ENCODE data around the gene AWAT2.

The AWAT2 gene, protein sequence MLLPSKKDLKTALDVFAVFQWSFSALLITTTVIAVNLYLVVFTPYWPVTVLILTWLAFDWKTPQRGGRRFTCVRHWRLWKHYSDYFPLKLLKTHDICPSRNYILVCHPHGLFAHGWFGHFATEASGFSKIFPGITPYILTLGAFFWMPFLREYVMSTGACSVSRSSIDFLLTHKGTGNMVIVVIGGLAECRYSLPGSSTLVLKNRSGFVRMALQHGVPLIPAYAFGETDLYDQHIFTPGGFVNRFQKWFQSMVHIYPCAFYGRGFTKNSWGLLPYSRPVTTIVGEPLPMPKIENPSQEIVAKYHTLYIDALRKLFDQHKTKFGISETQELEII

DNA sequence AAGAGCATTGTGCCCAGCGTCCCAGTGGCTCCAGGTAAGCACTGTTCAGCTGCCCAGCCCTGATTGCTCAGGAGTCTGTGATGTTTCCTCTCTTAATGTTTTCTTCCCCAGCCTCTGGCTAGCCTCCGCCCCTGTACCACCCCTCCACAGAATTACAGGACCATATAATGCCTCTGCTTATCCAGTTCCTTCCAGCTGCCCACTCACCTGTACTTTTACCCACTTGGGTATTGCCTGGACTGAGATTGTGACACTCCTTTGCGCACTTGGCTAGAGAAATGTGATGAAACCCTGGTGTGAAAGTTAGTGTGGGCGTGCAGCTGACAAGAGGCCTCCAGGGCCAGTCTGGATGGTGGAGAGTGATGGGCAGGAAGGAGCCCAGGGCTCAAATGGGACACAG lies at the start of gene AWAT2:
Gene AWAT2, minus strand, starts transcription at position 14 of the 400 bp plus-strand sequence. Its CDS starts 6 bp downstream, at position 8.
- no peak for DNase-seq (ENCODE audit: low read depth)

DNA sequence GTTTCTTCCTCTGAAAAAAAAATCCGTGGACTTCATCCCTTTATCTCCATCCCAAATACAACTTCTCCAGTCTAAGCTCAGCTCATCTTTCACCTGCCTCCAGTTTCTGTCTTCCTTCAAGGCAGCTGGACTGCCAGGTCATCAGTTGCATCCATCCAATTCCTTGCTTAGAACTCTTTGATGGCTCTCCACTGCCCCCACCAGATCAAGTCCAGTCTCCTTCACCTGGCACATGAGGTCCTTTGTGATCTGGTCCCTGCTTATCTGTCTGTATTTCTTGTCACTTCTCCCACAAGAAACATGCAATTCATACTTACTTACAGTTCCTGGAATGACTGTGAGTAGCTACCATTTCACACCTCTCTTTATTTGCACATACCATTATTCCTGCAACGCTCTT lies 46.3 kb upstream of the AWAT2 start:
- DNase-seq (ENCODE audit: low read depth), result peak; percentile 17

- DNase-seq (ENCODE audit: low read depth), result no peak
Observed at GRCh38 chrX:70092247-70092646, 42.5 kb upstream of the AWAT2 start.

GRCh38 chrX:70089604-70090297 lies 40.0 kb upstream of the AWAT2 start:
- peak; percentile 2 for DNase-seq (ENCODE audit: low read depth)

DNA sequence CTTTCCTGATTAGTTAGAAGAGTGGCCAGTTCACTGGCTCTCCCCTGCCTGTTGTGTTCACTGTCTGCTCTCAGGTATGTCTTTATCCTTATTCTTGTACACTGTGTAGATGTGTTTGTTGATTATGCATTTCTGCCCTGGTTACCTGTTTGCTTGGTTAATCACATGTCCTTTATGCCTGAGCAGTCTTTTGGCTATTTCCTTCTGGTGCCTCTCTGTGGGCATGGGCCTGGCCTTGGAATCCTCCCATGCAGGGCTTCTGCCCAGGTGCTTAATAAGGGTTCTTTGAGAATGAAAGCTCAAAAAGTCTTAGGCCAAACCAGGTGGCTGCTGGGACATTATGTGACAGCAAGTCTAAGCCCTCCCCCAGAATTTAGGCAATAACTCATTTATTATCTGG lies 39.0 kb upstream of the AWAT2 start:
- no peak for DNase-seq (ENCODE audit: low read depth)

DNA sequence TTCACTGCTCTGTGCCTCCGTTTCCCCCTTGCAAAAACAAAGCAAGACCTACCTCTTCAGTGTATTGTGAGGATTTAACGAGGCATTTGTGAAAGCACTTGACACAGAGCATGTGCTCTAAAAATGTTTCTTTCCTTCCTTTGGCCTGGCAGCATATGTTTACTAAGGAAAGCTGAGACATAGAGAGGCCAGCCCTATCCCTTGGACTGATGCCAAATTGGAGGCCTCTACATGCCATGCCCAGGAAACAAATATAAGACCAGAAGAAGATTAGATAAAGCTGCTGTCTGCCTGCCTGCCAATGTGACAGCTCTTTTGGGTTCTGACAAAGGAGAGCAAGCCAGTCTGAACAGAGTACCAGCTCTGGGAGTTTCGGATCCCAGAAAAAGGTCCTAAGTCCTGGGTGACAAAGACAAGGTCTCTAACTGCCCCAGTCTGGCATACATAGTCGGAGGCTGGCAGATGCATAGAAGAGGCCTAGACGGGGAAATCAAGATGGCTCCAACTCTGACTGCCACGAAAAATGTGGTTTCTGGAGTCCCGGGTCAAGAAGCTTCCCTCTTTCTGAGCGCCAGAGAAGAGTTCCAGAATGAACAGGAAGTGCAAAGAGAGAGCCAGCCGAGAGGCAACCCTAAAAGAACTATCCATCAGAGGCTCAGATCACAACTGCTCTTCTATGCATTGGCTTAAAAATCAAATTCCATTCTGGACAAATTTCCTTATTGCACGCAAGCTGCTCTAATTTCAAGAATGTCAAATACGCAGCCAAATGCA lies 38.3 kb upstream of the AWAT2 start:
- DNase-seq (ENCODE audit: low read depth), result peak; percentile 17

- no peak for DNase-seq (ENCODE audit: low read depth)
Observed at GRCh38 chrX:70084592-70085240, 35.0 kb upstream of the AWAT2 start.

- DNase-seq (ENCODE audit: low read depth), result no peak
Observed at GRCh38 chrX:70082723-70083122, 33.0 kb upstream of the AWAT2 start.

DNA sequence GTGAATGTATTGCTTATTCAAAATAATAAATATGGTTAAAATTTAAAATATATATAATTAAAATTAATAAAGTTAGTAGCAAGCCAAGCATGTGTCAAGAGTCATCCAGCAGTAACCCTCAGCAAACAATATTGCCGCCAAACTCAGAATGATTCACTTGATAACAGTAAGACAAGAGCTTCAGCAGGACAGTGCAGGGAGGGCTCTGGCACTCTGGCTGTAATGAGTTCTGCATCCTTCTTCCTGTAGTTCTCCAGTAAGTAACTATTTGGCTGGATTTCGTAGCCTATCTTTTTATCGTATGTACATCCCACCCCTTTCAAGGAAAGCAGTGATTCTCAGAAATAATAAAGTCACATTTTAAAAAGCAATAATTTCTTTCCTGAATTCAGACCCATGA lies 30.1 kb upstream of the AWAT2 start:
- no peak for DNase-seq (ENCODE audit: low read depth)

DNA sequence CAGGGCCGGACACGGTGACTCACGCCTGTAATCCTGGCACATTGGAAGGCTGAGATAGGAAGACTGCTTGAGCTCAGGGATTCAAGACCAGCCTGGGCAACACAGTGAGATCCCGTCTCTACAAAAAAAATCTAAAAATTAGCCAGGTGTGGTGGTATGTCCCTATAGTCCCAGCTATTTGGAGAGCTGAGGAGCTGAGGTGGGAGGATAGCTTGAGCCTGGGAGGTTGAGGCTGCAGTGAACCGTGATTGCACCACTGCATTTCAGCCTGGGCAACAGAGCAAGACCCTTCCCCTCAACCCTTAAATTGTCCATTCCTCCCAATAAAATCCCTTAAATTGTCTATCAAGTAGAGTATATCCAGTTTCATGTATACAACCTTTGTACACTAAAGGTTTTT lies 29.6 kb upstream of the AWAT2 start:
- no peak for DNase-seq (ENCODE audit: low read depth)

GRCh38 chrX:70066646-70067045 lies 16.9 kb upstream of the AWAT2 start:
- DNase-seq (ENCODE audit: low read depth), result no peak

DNA sequence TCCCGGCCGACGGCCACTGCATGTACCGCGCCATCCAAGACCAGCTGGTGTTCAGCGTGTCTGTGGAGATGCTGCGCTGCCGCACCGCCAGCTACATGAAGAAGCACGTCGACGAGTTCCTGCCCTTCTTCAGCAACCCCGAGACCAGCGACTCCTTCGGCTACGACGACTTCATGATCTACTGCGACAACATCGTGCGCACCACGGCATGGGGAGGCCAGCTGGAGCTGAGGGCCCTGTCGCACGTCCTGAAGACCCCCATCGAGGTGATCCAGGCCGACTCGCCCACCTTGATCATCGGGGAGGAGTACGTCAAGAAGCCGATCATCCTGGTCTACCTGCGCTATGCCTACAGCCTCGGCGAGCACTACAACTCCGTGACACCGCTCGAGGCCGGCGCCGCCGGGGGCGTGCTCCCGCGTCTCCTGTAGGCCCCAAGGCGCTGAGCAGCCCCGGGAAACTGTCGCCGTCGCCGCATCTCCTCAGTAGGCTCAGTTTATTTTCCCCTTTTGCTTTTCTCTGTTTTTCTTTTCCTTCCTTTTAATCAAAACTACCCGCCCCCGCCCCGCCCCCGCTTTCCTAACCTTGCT lies 13.3 kb upstream of the AWAT2 start:
- no peak for DNase-seq (ENCODE audit: low read depth)

DNA sequence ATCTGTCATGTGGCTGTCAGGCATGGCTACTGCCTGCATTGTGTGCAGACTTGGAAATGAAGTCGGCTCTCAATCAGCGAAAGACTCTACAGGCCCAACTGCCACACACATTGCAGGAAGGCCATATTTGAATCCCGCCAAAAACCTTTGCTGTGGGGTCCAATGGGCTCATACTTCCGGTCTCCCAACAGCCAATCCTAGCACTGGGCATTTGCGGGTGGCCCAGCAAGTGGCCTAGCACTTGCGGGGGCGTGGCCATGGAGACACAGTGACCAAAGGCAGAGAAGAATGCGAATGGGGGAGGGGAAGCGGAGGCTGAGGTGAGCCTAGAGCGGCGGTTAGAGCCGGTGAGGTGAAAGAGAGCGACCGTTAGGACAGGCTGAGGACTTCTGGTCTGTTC lies 12.3 kb upstream of the AWAT2 start, which contains the start of gene OTUD6A:
Gene OTUD6A, plus strand, starts transcription at position 382 of the 400 bp plus-strand sequence. CDS start 68 bp downstream, outside the sequence.
- DNase-seq (ENCODE audit: low read depth), result no peak

DNA sequence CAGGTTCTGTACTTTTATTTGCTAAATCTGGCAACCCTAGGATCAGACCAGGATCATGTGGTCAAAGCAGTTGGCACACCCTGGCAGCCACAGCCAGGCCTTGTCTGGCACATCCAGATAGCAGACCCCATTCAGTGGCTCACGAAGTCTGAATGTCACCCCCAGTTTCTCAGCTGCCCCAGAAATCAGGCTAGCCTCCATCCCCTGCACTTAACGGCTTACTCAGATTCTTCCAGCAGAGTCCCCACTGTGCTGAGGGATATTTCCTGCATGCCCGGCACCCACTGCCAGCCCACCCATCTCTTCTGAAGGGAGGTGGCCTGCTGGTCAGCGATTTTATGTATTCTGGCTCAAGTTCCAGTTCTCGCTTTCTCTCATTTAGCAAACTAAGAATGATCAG lies 4.7 kb upstream of the AWAT2 start:
- no peak for DNase-seq (ENCODE audit: low read depth)

- DNase-seq (ENCODE audit: low read depth), result no peak
Observed at GRCh38 chrX:70052895-70053615, 3.3 kb upstream of the AWAT2 start.

DNA sequence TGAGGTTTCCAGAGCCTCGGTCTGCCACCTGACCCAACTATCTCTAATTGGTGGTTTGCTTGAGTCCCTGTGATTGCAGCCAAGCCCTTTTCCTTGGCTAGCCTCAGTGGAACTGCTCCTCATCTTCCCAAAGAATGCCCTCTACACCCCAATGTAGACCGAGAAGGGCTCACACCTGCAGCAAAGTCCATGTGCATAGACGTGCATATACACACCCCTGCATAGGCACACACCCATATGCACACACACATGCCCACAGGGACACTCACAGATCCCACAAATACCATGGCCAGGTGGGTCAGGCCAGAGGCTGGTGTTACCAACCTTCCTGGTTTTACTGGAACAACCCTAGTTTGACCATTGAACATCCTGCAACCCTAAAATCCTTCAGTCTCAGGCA lies 332 bp downstream of the AWAT2 start:
- no peak for DNase-seq (ENCODE audit: low read depth)

GRCh38 chrX:70046978-70047377 lies 2.8 kb downstream of the AWAT2 start:
- DNase-seq (ENCODE audit: low read depth), result no peak

- DNase-seq (ENCODE audit: low read depth), result peak; percentile 32
Observed at GRCh38 chrX:70044541-70045245, 5.0 kb downstream of the AWAT2 start.

GRCh38 chrX:70043685-70044084 lies 6.1 kb downstream of the AWAT2 start:
- DNase-seq (ENCODE audit: low read depth), result no peak
